HEK293 (cell line): ENCODE results near the gene CA5A.

Experiments used
- EGR2 ChIP-seq: fragments of 450-650 bp; formaldehyde crosslinking; IDR thresholded peaks from 2 replicates; pipeline ENCODE4 v1.5.1; 2016; ENCODE audit warnings: low read depth, missing biosample characterization, missing genetic modification characterization
- KLF1 ChIP-seq: fragments of 450-650 bp; formaldehyde crosslinking; IDR thresholded peaks from 2 replicates; pipeline ENCODE4 v1.5.1; 2016; ENCODE audit warnings: missing biosample characterization, missing genetic modification characterization
- SP7 ChIP-seq: fragments of 450-650 bp; formaldehyde crosslinking; IDR thresholded peaks from 2 replicates; pipeline ENCODE4 v1.5.1; 2016; ENCODE audit warnings: missing biosample characterization, missing genetic modification characterization
- ZNF248 ChIP-seq: fragments of 450-650 bp; formaldehyde crosslinking; IDR thresholded peaks from 2 replicates; pipeline ENCODE4 v1.5.1; 2017; ENCODE audit warnings: missing biosample characterization, missing genetic modification characterization
- ZNF433 ChIP-seq: fragments of 450-650 bp; formaldehyde crosslinking; IDR thresholded peaks from 2 replicates; pipeline ENCODE4 v1.5.1; 2016; ENCODE audit warnings: missing biosample characterization, missing genetic modification characterization, low read depth
- ZNF660 ChIP-seq: fragments of 450-650 bp; IDR thresholded peaks from 2 replicates; pipeline ENCODE4 v1.5.1; 2018; ENCODE audit warnings: missing biosample characterization, mild to moderate bottlenecking, missing genetic modification characterization
- ZNF707 ChIP-seq: fragments of 450-650 bp; formaldehyde crosslinking; IDR thresholded peaks from 2 replicates; pipeline ENCODE4 v1.5.1; 2016; ENCODE audit warnings: missing biosample characterization, missing genetic modification characterization
- TF ChIP-seq, protein P1 (sequence below): fragments of 450-650 bp; formaldehyde crosslinking; IDR thresholded peaks from 2 replicates; pipeline ENCODE4 v1.5.1; 2016; ENCODE audit warnings: missing biosample characterization, missing genetic modification characterization
- TF ChIP-seq, protein P2 (sequence below): fragments of 450-650 bp; formaldehyde crosslinking; IDR thresholded peaks from 2 replicates; pipeline ENCODE4 v1.5.1; 2016; ENCODE audit warnings: missing biosample characterization, missing genetic modification characterization
- TF ChIP-seq, protein P3 (sequence below): fragments of 450-650 bp; formaldehyde crosslinking; IDR thresholded peaks from 2 replicates; pipeline ENCODE4 v1.5.1; 2016; ENCODE audit warnings: missing biosample characterization, missing genetic modification characterization
- TF ChIP-seq, protein P4 (sequence below): fragments of 450-650 bp; formaldehyde crosslinking; IDR thresholded peaks from 2 replicates; pipeline ENCODE4 v1.5.1; 2017; ENCODE audit warnings: missing biosample characterization, missing genetic modification characterization
- TF ChIP-seq, protein P5 (sequence below): fragments of 450-650 bp; formaldehyde crosslinking; IDR thresholded peaks from 2 replicates; pipeline ENCODE4 v1.5.1; 2016; ENCODE audit warnings: missing biosample characterization, missing genetic modification characterization, low read depth

DNA sequence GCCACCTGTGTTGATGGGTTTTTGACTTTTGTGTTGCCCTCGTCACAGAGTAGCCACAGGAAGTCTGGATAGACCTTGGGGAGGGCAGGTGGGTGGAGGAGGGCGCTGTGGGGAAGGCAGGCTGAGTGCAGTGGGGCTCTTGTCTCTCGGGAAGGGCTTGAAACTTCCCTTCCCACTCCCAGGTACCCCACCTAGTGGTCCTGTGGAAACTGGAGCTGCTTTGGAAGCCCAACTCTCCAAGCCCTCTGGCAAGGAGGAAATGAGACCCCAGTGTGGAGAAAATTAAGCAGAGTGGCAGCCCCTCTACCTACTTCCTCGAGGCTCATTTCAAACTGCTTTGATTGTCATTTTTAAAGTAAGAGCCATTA lies 9.2 kb downstream of the CA5A start:
- TF ChIP-seq, protein P1, sequence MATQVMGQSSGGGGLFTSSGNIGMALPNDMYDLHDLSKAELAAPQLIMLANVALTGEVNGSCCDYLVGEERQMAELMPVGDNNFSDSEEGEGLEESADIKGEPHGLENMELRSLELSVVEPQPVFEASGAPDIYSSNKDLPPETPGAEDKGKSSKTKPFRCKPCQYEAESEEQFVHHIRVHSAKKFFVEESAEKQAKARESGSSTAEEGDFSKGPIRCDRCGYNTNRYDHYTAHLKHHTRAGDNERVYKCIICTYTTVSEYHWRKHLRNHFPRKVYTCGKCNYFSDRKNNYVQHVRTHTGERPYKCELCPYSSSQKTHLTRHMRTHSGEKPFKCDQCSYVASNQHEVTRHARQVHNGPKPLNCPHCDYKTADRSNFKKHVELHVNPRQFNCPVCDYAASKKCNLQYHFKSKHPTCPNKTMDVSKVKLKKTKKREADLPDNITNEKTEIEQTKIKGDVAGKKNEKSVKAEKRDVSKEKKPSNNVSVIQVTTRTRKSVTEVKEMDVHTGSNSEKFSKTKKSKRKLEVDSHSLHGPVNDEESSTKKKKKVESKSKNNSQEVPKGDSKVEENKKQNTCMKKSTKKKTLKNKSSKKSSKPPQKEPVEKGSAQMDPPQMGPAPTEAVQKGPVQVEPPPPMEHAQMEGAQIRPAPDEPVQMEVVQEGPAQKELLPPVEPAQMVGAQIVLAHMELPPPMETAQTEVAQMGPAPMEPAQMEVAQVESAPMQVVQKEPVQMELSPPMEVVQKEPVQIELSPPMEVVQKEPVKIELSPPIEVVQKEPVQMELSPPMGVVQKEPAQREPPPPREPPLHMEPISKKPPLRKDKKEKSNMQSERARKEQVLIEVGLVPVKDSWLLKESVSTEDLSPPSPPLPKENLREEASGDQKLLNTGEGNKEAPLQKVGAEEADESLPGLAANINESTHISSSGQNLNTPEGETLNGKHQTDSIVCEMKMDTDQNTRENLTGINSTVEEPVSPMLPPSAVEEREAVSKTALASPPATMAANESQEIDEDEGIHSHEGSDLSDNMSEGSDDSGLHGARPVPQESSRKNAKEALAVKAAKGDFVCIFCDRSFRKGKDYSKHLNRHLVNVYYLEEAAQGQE (tag by site-specific recombination), result no peak
- TF ChIP-seq, protein P2, sequence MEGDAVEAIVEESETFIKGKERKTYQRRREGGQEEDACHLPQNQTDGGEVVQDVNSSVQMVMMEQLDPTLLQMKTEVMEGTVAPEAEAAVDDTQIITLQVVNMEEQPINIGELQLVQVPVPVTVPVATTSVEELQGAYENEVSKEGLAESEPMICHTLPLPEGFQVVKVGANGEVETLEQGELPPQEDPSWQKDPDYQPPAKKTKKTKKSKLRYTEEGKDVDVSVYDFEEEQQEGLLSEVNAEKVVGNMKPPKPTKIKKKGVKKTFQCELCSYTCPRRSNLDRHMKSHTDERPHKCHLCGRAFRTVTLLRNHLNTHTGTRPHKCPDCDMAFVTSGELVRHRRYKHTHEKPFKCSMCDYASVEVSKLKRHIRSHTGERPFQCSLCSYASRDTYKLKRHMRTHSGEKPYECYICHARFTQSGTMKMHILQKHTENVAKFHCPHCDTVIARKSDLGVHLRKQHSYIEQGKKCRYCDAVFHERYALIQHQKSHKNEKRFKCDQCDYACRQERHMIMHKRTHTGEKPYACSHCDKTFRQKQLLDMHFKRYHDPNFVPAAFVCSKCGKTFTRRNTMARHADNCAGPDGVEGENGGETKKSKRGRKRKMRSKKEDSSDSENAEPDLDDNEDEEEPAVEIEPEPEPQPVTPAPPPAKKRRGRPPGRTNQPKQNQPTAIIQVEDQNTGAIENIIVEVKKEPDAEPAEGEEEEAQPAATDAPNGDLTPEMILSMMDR, result 0 out of 2 replicates have a peak, but pooled peaks have one; percentile 31
- no peak for TF ChIP-seq ZNF707 (tag by site-specific recombination)
- no peak for TF ChIP-seq EGR2
- TF ChIP-seq, protein P3, sequence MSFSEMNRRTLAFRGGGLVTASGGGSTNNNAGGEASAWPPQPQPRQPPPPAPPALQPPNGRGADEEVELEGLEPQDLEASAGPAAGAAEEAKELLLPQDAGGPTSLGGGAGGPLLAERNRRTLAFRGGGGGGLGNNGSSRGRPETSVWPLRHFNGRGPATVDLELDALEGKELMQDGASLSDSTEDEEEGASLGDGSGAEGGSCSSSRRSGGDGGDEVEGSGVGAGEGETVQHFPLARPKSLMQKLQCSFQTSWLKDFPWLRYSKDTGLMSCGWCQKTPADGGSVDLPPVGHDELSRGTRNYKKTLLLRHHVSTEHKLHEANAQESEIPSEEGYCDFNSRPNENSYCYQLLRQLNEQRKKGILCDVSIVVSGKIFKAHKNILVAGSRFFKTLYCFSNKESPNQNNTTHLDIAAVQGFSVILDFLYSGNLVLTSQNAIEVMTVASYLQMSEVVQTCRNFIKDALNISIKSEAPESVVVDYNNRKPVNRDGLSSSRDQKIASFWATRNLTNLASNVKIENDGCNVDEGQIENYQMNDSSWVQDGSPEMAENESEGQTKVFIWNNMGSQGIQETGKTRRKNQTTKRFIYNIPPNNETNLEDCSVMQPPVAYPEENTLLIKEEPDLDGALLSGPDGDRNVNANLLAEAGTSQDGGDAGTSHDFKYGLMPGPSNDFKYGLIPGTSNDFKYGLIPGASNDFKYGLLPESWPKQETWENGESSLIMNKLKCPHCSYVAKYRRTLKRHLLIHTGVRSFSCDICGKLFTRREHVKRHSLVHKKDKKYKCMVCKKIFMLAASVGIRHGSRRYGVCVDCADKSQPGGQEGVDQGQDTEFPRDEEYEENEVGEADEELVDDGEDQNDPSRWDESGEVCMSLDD (tag by site-specific recombination), result no peak
- no peak for TF ChIP-seq SP7 (tag by site-specific recombination)
- no peak for TF ChIP-seq ZNF433
- TF ChIP-seq, protein P4, sequence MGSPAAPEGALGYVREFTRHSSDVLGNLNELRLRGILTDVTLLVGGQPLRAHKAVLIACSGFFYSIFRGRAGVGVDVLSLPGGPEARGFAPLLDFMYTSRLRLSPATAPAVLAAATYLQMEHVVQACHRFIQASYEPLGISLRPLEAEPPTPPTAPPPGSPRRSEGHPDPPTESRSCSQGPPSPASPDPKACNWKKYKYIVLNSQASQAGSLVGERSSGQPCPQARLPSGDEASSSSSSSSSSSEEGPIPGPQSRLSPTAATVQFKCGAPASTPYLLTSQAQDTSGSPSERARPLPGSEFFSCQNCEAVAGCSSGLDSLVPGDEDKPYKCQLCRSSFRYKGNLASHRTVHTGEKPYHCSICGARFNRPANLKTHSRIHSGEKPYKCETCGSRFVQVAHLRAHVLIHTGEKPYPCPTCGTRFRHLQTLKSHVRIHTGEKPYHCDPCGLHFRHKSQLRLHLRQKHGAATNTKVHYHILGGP (tag by site-specific recombination), result no peak
- no peak for TF ChIP-seq KLF1 (tag by site-specific recombination)
- TF ChIP-seq ZNF248, result no peak
- TF ChIP-seq, protein P5, sequence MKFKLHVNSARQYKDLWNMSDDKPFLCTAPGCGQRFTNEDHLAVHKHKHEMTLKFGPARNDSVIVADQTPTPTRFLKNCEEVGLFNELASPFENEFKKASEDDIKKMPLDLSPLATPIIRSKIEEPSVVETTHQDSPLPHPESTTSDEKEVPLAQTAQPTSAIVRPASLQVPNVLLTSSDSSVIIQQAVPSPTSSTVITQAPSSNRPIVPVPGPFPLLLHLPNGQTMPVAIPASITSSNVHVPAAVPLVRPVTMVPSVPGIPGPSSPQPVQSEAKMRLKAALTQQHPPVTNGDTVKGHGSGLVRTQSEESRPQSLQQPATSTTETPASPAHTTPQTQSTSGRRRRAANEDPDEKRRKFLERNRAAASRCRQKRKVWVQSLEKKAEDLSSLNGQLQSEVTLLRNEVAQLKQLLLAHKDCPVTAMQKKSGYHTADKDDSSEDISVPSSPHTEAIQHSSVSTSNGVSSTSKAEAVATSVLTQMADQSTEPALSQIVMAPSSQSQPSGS (tag by site-specific recombination), result no peak
- no peak for TF ChIP-seq ZNF660 (tag by site-specific recombination)
